ENCODE measurements around the gene MAGI2. TPM values are rescaled to one million over a fixed set of nuclear protein-coding genes. Genes with fewer than 3 reads are reported as not detected.

MAGI2 gene
- total and polyA plus RNA-seq, 2 of the 13 experiments (the other 11 are each of a cell fraction or from before 2014, with no cell fraction given), result 1.5 to 3.8 TPM

- WGBS (ENCODE audit: low lambda C conversion rate), result 30% methylated on average over 3 of the region's 6 CpGs
- no peaks in the 10 kb centered on the region for H4K20me1 ChIP-seq (ENCODE audit: insufficient read depth, low read length)
- H3K27ac ChIP-seq (ENCODE audit: extremely low read length, insufficient read depth, low read length), result no peak overlapping the region
- ChIA-PET CTCF (ENCODE audit: low intra/inter-chr PET ratio, low total read pairs) (no interaction called here), POLR2A (no interaction called here)
- no peaks in the 10 kb centered on the region for H3K27me3 ChIP-seq (ENCODE audit: control insufficient read depth in 1 of 2, insufficient read depth in 2 of 2, low read length in 2 of 2)
- intact Hi-C loops (cut with micrococcal nuclease; ENCODE audit: unreplicated experiment) (loop anchor here (10.0 kb wide), 1 partner anchor 70 kb away; no protein-coding TSS in a partner anchor), in situ Hi-C loops (cut with HindIII; ENCODE audit: extremely low pct_ligation_motif_present, low pct_unique_long_range_greater_than_20kb) (no loop called here)
- no peaks in the 10 kb centered on the region for H3K4me1 ChIP-seq (ENCODE audit: insufficient read depth, low read length)
- H2AFZ ChIP-seq (ENCODE audit: low read length), result no peak overlapping the region
- no peaks in the 10 kb centered on the region for H3K36me3 ChIP-seq (replicated peaks in 1 of 2; ENCODE audit: control insufficient read depth in 1 of 2, insufficient read depth in 2 of 2, low read length in 2 of 2)
- no peak for TF ChIP-seq ZNF496 (CRISPR knock-in tag; IDR thresholded peaks at IDR 0.05; ENCODE audit: insufficient replicate concordance)
- no peak for TF ChIP-seq MXD3 (CRISPR knock-in tag; IDR thresholded peaks at IDR 0.05)
- no peak for DNase-seq (ENCODE audit: low spot score)
- no peak overlapping the region for H3K4me3 ChIP-seq (replicated peaks in 1 of 3; ENCODE audit: insufficient read depth in 1 of 3, low read depth in 2 of 3, low read length in 3 of 3)
- H3K79me2 ChIP-seq (ENCODE audit: insufficient read depth, low read length), result no peaks in the 10 kb centered on the region
- no peak overlapping the region for H3K9ac ChIP-seq (ENCODE audit: insufficient read depth, low read depth, low read length)
- no TSS peak for BruUV-seq (replicated peaks)
- H3K4me2 ChIP-seq (ENCODE audit: low read depth, low read length), result no peak overlapping the region
- H3K9me3 ChIP-seq (ENCODE audit: low read length), result no peaks in the 10 kb centered on the region
- no peak for FAIRE-seq
- ATAC-seq, result no peak
Observed at GRCh38 chr7:78514634-78515033, 938.8 kb downstream of the MAGI2 start.

GRCh38 chr7:78510580-78511188, 942.8 kb downstream of the MAGI2 start:
- H3K79me2 ChIP-seq (ENCODE audit: insufficient read depth, low read length), result no peaks in the 10 kb centered on the region
- H3K4me3 ChIP-seq (replicated peaks in 1 of 3; ENCODE audit: insufficient read depth in 1 of 3, low read depth in 2 of 3, low read length in 3 of 3), result no peak overlapping the region
- H3K27me3 ChIP-seq (ENCODE audit: control insufficient read depth in 1 of 2, insufficient read depth in 2 of 2, low read length in 2 of 2), result no peaks in the 10 kb centered on the region
- H3K9ac ChIP-seq (ENCODE audit: insufficient read depth, low read depth, low read length), result no peak overlapping the region
- ChIA-PET POLR2A (no interaction called here), CTCF (ENCODE audit: low intra/inter-chr PET ratio, low total read pairs) (no interaction called here)
- BruUV-seq (replicated peaks), result no TSS peak
- H3K36me3 ChIP-seq (replicated peaks in 1 of 2; ENCODE audit: control insufficient read depth in 1 of 2, insufficient read depth in 2 of 2, low read length in 2 of 2), result no peaks in the 10 kb centered on the region
- ATAC-seq (peak; percentile 72), DNase-seq (ENCODE audit: low spot score) (peak; percentile 23), FAIRE-seq (no peak)
- no peak overlapping the region for H3K4me2 ChIP-seq (ENCODE audit: low read depth, low read length)
- intact Hi-C loops (cut with micrococcal nuclease; ENCODE audit: unreplicated experiment) (loop anchor here (2.0 to 10.0 kb wide), 2 partner anchors 74 to 666 kb away; no protein-coding TSS in a partner anchor), in situ Hi-C loops (cut with HindIII; ENCODE audit: extremely low pct_ligation_motif_present, low pct_unique_long_range_greater_than_20kb) (no loop called here)
- H3K9me3 ChIP-seq (ENCODE audit: low read length), result no peaks in the 10 kb centered on the region
- no peak overlapping the region for H2AFZ ChIP-seq (ENCODE audit: low read length)
- WGBS (ENCODE audit: low lambda C conversion rate), result 0% methylated on average over 2 of the region's 2 CpGs
- no peaks in the 10 kb centered on the region for H3K4me1 ChIP-seq (ENCODE audit: insufficient read depth, low read length)
- no peaks in the 10 kb centered on the region for H4K20me1 ChIP-seq (ENCODE audit: insufficient read depth, low read length)
- H3K27ac ChIP-seq (ENCODE audit: extremely low read length, insufficient read depth, low read length), result no peak overlapping the region
- no peak for TF ChIP-seq MED1 (CRISPR knock-in tag; IDR thresholded peaks at IDR 0.05)
- TF ChIP-seq CTCF (CRISPR knock-in tag; IDR thresholded peaks at IDR 0.05), result peak; percentile 61
- no peak for TF ChIP-seq ZNF615 (CRISPR knock-in tag; IDR thresholded peaks at IDR 0.05; ENCODE audit: borderline replicate concordance)
- peak; percentile 71 for TF ChIP-seq STAG1 (CRISPR knock-in tag; IDR thresholded peaks at IDR 0.05)
- TF ChIP-seq ARID3A (IDR thresholded peaks at IDR 0.05; ENCODE audit: low read depth, low read length), result no peak
- TF ChIP-seq ZNF687 (CRISPR knock-in tag; IDR thresholded peaks at IDR 0.05), result no peak
